Adrenal gland (tissue), 12 donors: ENCODE measurements around the gene SLC9C1. TPM values are rescaled to one million over a fixed set of nuclear protein-coding genes. Genes with fewer than 3 reads are reported as not detected.

Source experiments
- DNase-seq, 7 donors: peaks; one replicate each; pipeline ENCODE4 v3.0.0-alpha.2; 2019 to 2020
- H3K27ac ChIP-seq, 5 donors: fragments of 200-600 bp; sonication (generic) in 4 of 5; 1 replicate in 3 of 5; 2 replicates in 2 of 5; pipeline versions ENCODE4 v1.5.1 to v1.8.0; 2016 to 2020; ENCODE audit warnings: mild to moderate bottlenecking in 1 of 5
- H3K27me3 ChIP-seq: fragments of 200-600 bp; 2 replicates; pipeline ENCODE4 v1.8.0; 2021
- H3K36me3 ChIP-seq, 2 donors: fragments of 200-600 bp; replicated peaks in 1 of 2; 1 replicate in 1 of 2; 2 replicates in 1 of 2; pipeline versions ENCODE4 v1.5.1 to v1.8.0; 2018 to 2022
- H3K4me1 ChIP-seq, 2 donors: fragments of 200-600 bp; replicated peaks in 1 of 2; 1 replicate in 1 of 2; 2 replicates in 1 of 2; pipeline versions ENCODE4 v1.5.1 to v1.8.0; 2018 to 2021
- H3K4me3 ChIP-seq, 4 donors: fragments of 200-600 bp; sonication (generic) in 3 of 4; one replicate each; pipeline ENCODE4 v1.5.1; 2016 to 2018
- H3K9me3 ChIP-seq, 3 donors: fragments of 200-600 bp; sonication (generic) in 1 of 3; replicated peaks in 1 of 3; 1 replicate in 2 of 3; 2 replicates in 1 of 3; pipeline versions ENCODE4 v1.5.1 to v1.8.0; 2016 to 2021
- POLR2A ChIP-seq, 2 donors: fragments of 450-650 bp; IDR thresholded peaks; one replicate each; pipeline ENCODE4 v1.6.1; 2017; ENCODE audit warnings: antibody characterized with exemption in 2 of 2, mild to moderate bottlenecking in 2 of 2, moderate library complexity in 1 of 2
- WGBS, 4 donors: extraction: QIAGEN DNeasy Blood & Tissue Kit in 2 of 4; methylation state at CpG; one replicate each; pipeline versions ENCODE4 v1.1.5 to v1.1.7; 2013 to 2017; 5-methylcytosine and 5-hydroxymethylcytosine counted together
- intact Hi-C, 2 donors: fragments of 100-400 bp; cut with DNase I; formaldehyde crosslinking; loops; one replicate each; pipeline versions ENCODE4 v1.14.1 to v1.15.0; 2022 to 2023
- polyA plus RNA-seq, 3 donors: library from polyadenylated mRNA; stranded (reverse); fragments of 200-250 nt in 2 of 3; fragments of 350-450 nt in 1 of 3; fragmentation: Illumina TruSeq in 1 of 3; extraction: RNeasy Lipid Tissue Mini Kit (QIAGEN cat#74804) in 1 of 3; gene quantifications; one replicate each; pipeline ENCODE4 v1.2.3, GENCODE V29; 2013 to 2014
- total RNA-seq, 9 donors: library from RNA; depleted of rRNA in 4 of 9; stranded (reverse); fragments of >200 nt in 4 of 9; fragments of 120-200 nt in 1 of 9; fragmentation: NEBNext Ultra II Directional in 1 of 9; extraction: Animal tissue kit (Norgen Biotek cat#: 25700) in 1 of 9; gene quantifications; one replicate each; pipeline versions ENCODE4 v1.1.0 to v1.2.4, GENCODE V29; 2013 to 2023
- TF ChIP-seq, protein P1 (sequence below), 6 experiments: fragments of 450-650 bp in 4 of 6; fragments of 200-600 bp in 2 of 6; sonication (generic) in 1 of 6; IDR thresholded peaks; 1 replicate in 5 of 6; 2 replicates in 1 of 6; pipeline versions ENCODE4 v1.5.1 to v1.8.0; 2016 to 2021; ENCODE audit warnings: antibody characterized with exemption in 6 of 6, mild to moderate bottlenecking in 2 of 6, moderate library complexity in 1 of 6
- donor health status: healthy with polysubstance abuse.
- donor health status: Bipolar disorder and iron deficiency.
- donor health status: DM: yes; HTN: yes; CAD: no.
- donor health status: DM: no; HTN: no; CAD: no.
- donor health status: DM: no; HTN: no; CAD: no.
- donor health status: DM: yes; HTN: yes; CAD: no.

Gene SLC9C1
- total and polyA plus RNA-seq, 12 donors: 0.72 TPM; not detected in 11

DNA sequence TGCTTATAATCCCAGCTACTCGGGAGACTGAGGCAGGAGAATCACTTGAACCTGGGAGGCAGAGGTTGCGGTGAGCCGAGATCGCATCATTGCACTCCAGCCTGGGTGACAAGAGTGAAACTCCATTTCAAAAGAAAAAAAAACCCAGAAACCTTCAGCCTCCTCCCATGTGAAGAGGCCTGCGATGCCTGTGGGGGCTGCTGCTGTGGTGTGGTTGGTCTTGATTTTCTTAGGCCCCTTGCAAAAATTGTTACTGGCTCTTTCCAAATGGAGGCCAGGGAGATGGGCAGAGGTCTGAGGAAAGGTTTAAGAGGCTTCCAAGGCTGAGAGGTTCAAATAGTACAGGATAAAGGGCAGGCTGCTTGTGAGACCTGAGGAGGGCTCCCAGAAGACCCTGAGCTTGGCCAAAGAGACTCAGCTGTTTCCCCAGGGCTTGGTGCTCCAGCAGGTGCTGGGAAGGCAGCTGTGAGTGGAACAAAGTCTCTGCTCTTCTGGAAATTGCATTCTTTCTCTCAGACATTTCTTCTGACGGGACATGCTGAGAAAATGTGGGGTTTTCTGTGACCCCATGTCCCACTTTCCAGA is 179.3 kb downstream of the SLC9C1 start:
- intact Hi-C loops: loop anchor here in 1 of 2 donors (10.0 kb wide), 1 partner anchor 410 kb away; no protein-coding TSS in a partner anchor
- TF ChIP-seq, protein P1, sequence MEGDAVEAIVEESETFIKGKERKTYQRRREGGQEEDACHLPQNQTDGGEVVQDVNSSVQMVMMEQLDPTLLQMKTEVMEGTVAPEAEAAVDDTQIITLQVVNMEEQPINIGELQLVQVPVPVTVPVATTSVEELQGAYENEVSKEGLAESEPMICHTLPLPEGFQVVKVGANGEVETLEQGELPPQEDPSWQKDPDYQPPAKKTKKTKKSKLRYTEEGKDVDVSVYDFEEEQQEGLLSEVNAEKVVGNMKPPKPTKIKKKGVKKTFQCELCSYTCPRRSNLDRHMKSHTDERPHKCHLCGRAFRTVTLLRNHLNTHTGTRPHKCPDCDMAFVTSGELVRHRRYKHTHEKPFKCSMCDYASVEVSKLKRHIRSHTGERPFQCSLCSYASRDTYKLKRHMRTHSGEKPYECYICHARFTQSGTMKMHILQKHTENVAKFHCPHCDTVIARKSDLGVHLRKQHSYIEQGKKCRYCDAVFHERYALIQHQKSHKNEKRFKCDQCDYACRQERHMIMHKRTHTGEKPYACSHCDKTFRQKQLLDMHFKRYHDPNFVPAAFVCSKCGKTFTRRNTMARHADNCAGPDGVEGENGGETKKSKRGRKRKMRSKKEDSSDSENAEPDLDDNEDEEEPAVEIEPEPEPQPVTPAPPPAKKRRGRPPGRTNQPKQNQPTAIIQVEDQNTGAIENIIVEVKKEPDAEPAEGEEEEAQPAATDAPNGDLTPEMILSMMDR (IDR thresholded peaks at IDR 0.05): no peak
- TF ChIP-seq POLR2A (IDR thresholded peaks at IDR 0.05): no peak
- 93 to 98% (median 95%) methylated on average over 6 of the region's 6 CpGs for WGBS, 4 donors

GRCh38 chr3:112111785-112112402 is 182.1 kb downstream of the SLC9C1 start:
- H3K27ac ChIP-seq: no peak overlapping the region
- no peaks in the 10 kb centered on the region for H3K27me3 ChIP-seq
- 11 to 19% (median 15%) methylated on average over 3 of the region's 3 CpGs for WGBS, 4 donors
- no peaks in the 10 kb centered on the region for H3K9me3 ChIP-seq
- intact Hi-C loops: loop anchor here in 1 of 2 donors (10.0 kb wide), 1 partner anchor 413 kb away; no protein-coding TSS in a partner anchor
- no peaks in the 10 kb centered on the region for H3K36me3 ChIP-seq
- TF ChIP-seq, protein P1 (IDR thresholded peaks at IDR 0.05): peak; percentile 47 to 74 (median 69)
- TF ChIP-seq POLR2A (IDR thresholded peaks at IDR 0.05): no peak
- H3K4me1 ChIP-seq: peaks cover 0 to 5% of the 10 kb centered on the region in 2 donors
- H3K4me3 ChIP-seq: no peak overlapping the region
- peak; percentile 67 to 88 (median 75) for DNase-seq

More for the DNA sequence above, 179.3 kb downstream of the SLC9C1 start:
- H3K27ac ChIP-seq: no peak overlapping the region
- peaks cover 0 to 5% of the 10 kb centered on the region in 2 donors for H3K4me1 ChIP-seq
- no peak for DNase-seq
- no peaks in the 10 kb centered on the region for H3K36me3 ChIP-seq
- no peaks in the 10 kb centered on the region for H3K27me3 ChIP-seq
- no peak overlapping the region for H3K4me3 ChIP-seq
- H3K9me3 ChIP-seq: no peaks in the 10 kb centered on the region

DNA sequence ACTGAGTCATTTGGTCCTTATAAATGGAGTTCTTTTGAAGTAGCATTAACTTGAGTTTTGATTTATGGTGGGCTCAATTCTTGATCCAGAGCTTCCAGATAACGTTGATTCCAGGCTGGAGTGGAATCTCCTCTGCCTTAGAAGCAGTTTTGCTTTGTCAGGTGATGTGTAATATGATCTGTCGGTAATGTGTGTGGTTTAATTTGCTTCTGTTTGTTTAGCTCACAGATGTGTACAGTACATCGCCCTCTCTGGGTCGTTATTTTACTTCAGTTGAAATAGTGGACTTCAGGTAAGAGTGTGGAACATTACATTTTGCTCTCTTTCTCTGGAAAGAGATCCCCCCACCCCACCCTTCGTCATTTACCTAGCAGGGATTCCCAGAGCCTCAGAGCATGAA is 184.7 kb downstream of the SLC9C1 start:
- TF ChIP-seq, protein P1 (IDR thresholded peaks at IDR 0.05): no peak
- TF ChIP-seq POLR2A (IDR thresholded peaks at IDR 0.05): no peak
- Histone ChIP-seq H3K27me3 (no peaks in the 10 kb centered on the region), H3K4me1 (no peaks in the 10 kb centered on the region), H3K27ac (no peak overlapping the region), H3K9me3 (no peaks in the 10 kb centered on the region), H3K36me3 (no peaks in the 10 kb centered on the region), H3K4me3 (no peak overlapping the region)
- intact Hi-C loops: no loop called here
- DNase-seq: no peak
- WGBS, 4 donors: 76 to 86% (median 78%) methylated on average over 5 of the region's 5 CpGs

GRCh38 chr3:112104774-112105173 is 189.2 kb downstream of the SLC9C1 start:
- no peak for DNase-seq
- no peak overlapping the region for H3K27ac ChIP-seq
- no peak for TF ChIP-seq POLR2A (IDR thresholded peaks at IDR 0.05)
- TF ChIP-seq, protein P1 (IDR thresholded peaks at IDR 0.05): no peak
- H3K36me3 ChIP-seq: no peaks in the 10 kb centered on the region
- no peaks in the 10 kb centered on the region for H3K9me3 ChIP-seq
- no peak overlapping the region for H3K4me3 ChIP-seq
- no peaks in the 10 kb centered on the region for H3K4me1 ChIP-seq
- WGBS, 4 donors: 81 to 92% (median 89%) methylated on average over 2 of the region's 2 CpGs
- H3K27me3 ChIP-seq: no peaks in the 10 kb centered on the region
- intact Hi-C loops: no loop called here
